ENCODE data around the gene FEN1. TPM values are rescaled to one million over a fixed set of nuclear protein-coding genes. Genes with fewer than 3 reads are reported as not detected.
A peak's percentile ranks its signal among the peaks of the same experiment; 100 is the strongest.

Gene FEN1
- total RNA-seq, 1 donor from 2014 or later: 13.8 TPM

DNA sequence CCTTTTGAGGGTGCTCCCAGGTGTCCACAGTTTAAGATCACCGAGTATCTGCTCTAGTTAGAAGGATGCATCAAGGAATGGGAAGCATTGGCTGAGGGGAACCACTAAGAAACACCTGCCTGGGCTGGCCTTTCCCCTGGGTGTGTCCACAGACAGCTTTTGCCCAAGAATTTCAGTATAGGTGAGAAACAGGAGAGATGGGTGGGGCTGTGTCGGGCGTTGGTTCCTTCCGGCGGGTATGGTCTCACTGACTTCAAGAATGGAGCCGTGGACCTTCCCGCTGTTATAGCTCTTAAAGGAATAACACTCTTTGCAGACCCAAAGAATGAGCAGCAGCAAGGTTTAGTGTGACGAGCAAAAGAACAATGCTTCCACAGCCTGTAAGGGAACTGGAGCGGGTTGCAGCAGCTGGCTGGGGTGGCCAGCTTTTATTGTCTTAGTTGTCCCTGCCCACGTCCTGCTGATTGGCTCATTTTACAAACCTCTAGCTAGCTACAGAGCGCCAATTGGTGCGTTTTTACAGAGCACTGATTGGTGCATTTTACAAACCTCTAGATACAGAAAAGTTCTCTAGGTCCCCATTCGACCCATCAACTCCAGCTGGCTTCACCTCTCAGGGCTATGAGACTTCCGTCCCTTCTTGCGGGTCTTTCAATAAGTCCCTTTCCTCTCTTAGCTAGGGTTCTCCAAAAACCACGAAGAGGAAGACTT is 21.7 kb downstream of the FEN1 start:
- Histone ChIP-seq H3K9ac (ENCODE audit: low read length) (peak overlapping the region; percentile 90), H3K4me3 (ENCODE audit: insufficient read depth, low read depth, low read length) (peak overlapping the region; percentile 69), H3K4me2 (ENCODE audit: low read length) (peak overlapping the region; percentile 90), H2AFZ (ENCODE audit: low read depth, low read length) (peak overlapping the region; percentile 74), H3K9me3 (ENCODE audit: insufficient read depth, low read depth, low read length) (no peaks in the 10 kb centered on the region), H3K36me3 (ENCODE audit: insufficient read depth, low read length) (peaks cover 13% of the 10 kb centered on the region), H4K20me1 (ENCODE audit: insufficient read depth, low read length) (no peaks in the 10 kb centered on the region), H3K79me2 (ENCODE audit: insufficient read depth, low read length) (peaks cover 11% of the 10 kb centered on the region), H3K27me3 (ENCODE audit: insufficient read depth, low read length) (no peaks in the 10 kb centered on the region), H3K4me1 (ENCODE audit: insufficient read depth, low read length) (peaks cover 12% of the 10 kb centered on the region), H3K27ac (ENCODE audit: low read depth, low read length) (peak overlapping the region; percentile 74)
- Mint-ChIP-seq H3K27me3 (ENCODE audit: low read depth, unreplicated experiment) (no peaks in the 10 kb centered on the region), H3K27ac (ENCODE audit: unreplicated experiment) (peak overlapping the region; percentile 95), H3K9me3 (ENCODE audit: unreplicated experiment) (no peaks in the 10 kb centered on the region), H3K36me3 (ENCODE audit: low read depth, unreplicated experiment) (peaks cover 12% of the 10 kb centered on the region), H3K4me1 (ENCODE audit: low read depth, unreplicated experiment) (peaks cover 4% of the 10 kb centered on the region), H3K4me3 (ENCODE audit: unreplicated experiment) (peak overlapping the region; percentile 95)
- peak; percentile 28 for DNase-seq (ENCODE audit: low read depth)
- no peak for FAIRE-seq
- no peak for TF ChIP-seq EZH2 (IDR thresholded peaks at IDR 0.05; ENCODE audit: insufficient read depth, low read length)
- TF ChIP-seq, protein P1, sequence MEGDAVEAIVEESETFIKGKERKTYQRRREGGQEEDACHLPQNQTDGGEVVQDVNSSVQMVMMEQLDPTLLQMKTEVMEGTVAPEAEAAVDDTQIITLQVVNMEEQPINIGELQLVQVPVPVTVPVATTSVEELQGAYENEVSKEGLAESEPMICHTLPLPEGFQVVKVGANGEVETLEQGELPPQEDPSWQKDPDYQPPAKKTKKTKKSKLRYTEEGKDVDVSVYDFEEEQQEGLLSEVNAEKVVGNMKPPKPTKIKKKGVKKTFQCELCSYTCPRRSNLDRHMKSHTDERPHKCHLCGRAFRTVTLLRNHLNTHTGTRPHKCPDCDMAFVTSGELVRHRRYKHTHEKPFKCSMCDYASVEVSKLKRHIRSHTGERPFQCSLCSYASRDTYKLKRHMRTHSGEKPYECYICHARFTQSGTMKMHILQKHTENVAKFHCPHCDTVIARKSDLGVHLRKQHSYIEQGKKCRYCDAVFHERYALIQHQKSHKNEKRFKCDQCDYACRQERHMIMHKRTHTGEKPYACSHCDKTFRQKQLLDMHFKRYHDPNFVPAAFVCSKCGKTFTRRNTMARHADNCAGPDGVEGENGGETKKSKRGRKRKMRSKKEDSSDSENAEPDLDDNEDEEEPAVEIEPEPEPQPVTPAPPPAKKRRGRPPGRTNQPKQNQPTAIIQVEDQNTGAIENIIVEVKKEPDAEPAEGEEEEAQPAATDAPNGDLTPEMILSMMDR (IDR thresholded peaks at IDR 0.05; ENCODE audit: insufficient read depth, low read depth, low read length): no peak

DNA sequence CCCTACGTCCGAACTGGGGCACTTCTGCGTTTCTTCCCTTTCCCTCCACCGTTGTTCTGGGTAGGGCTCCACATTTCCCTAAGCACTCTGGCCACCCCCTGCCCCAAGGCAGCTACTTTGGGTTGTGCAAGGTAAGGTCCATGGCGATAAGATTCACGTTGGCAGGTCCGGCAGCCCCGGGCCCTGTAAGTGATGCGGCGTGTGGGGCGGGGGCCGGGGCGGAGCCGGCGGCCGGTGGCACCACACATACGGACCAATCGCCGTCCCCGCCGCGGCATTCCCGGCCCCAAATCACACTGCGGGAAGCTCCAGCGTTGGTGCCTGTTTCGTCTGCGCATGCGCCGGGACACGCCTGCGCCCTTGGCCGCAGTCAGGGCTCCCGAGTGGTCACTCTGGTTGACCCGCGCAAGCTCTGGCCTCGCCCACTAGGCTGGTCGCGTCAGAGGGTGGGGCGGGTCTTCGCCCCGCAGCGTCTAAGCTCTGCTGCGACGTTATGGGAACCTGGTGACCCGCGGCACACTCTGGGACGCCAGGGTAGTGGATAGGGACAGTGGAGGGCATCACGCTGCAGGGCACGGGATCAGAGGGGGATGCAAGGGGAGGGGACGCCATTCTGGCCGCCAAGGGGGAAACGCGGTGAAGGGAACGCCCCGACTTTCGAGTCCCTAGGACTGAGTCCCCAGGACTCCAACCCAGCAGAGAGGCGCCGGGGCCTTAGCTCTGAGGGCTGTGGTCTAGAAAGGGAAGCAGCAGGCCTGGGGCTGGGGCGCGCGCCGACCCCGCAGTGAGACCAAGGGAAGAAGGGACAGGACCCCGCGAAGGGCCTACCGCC is 22.5 kb downstream of the FEN1 start:
- H3K4me1 Mint-ChIP-seq (ENCODE audit: low read depth, unreplicated experiment): peaks cover 6% of the 10 kb centered on the region
- Histone ChIP-seq H3K4me1 (ENCODE audit: insufficient read depth, low read length) (peaks cover 12% of the 10 kb centered on the region), H3K9ac (ENCODE audit: low read length) (peak overlapping the region; percentile 90), H3K4me2 (ENCODE audit: low read length) (peak overlapping the region; percentile 90), H3K27ac (ENCODE audit: low read depth, low read length) (peak overlapping the region; percentile 85), H3K79me2 (ENCODE audit: insufficient read depth, low read length) (peaks cover 11% of the 10 kb centered on the region), H2AFZ (ENCODE audit: low read depth, low read length) (peak overlapping the region; percentile 82), H3K4me3 (ENCODE audit: insufficient read depth, low read depth, low read length) (peak overlapping the region; percentile 69), H3K36me3 (ENCODE audit: insufficient read depth, low read length) (peaks cover 7% of the 10 kb centered on the region), H4K20me1 (ENCODE audit: insufficient read depth, low read length) (no peaks in the 10 kb centered on the region), H3K27me3 (ENCODE audit: insufficient read depth, low read length) (no peaks in the 10 kb centered on the region), H3K9me3 (ENCODE audit: insufficient read depth, low read depth, low read length) (no peaks in the 10 kb centered on the region)
- no peak for FAIRE-seq
- H3K36me3 Mint-ChIP-seq (ENCODE audit: low read depth, unreplicated experiment): peaks cover 12% of the 10 kb centered on the region
- DNase-seq (ENCODE audit: low read depth): peak; percentile 89
- H3K9me3 Mint-ChIP-seq (ENCODE audit: unreplicated experiment): no peaks in the 10 kb centered on the region
- peak overlapping the region; percentile 95 for H3K27ac Mint-ChIP-seq (ENCODE audit: unreplicated experiment)
- no peaks in the 10 kb centered on the region for H3K27me3 Mint-ChIP-seq (ENCODE audit: low read depth, unreplicated experiment)
- TF ChIP-seq, protein P1 (IDR thresholded peaks at IDR 0.05; ENCODE audit: insufficient read depth, low read depth, low read length): no peak
- no peak for TF ChIP-seq EZH2 (IDR thresholded peaks at IDR 0.05; ENCODE audit: insufficient read depth, low read length)
- peak overlapping the region; percentile 95 for H3K4me3 Mint-ChIP-seq (ENCODE audit: unreplicated experiment)
